IPS-NIHi7 (cell line): Measurements from ENCODE around the gene RALY.

Source experiments
- DNase-seq: peaks from one replicate; pipeline ENCODE4 v3.0.0; 2012; ENCODE audit warnings: mixed read lengths; ENCODE audit errors: extremely low spot score

Gene RALY

DNA sequence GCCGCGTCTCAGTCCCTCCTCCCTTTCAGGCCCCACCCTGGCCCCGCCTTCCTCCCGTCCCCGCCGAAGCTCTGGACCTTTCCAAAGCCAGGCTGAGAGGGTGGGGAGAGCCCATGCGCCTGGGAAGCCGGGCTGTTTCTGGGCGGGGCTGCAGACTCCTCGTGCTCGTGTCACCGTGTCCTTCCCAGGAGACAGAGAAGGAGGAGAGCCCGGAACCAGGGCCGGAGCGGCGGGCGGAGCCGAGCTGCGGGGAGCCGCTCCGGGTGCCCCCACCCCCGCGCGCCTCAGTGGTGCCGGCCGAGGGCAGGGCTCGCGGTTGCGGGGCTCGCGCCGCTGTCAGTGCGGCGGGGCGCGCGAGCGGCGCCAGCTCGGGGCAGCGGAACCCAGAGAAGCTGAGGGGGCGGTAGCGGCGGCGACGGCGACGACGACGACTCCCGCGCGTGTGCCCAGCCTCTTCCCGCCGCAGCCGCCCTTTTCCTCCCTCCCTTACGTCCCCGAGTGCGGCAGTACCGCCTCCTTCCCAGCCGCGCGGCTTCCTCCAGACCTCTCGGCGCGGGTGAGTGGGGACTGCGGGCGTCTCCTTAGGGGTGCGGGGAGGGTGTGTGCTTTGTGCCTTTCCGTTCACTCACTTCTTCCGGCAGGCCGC, at the start of gene RALY:
Gene RALY (plus strand): TSS at position 336 of the 646 bp plus-strand sequence. CDS start 78,164 bp downstream, outside the sequence.
- no peak for DNase-seq

DNA sequence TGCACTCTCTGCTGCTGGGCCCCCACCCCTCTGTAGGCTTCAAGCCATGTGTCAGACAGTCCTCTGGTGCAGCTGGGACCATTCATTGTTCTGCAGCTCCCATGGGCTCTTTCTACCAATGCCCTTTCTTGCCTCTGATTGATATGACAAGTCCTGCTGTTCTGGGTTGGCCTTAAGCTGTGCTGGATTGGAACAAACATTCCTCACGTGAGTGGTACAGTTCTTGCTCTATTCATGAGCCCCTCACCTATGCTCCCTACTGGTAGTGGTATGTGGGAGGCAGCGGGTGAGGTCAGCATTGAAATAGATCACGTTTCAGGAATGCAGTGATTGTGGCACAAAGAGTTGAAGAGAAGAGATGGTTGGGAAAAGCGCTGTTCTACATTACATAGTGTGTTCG, 48.8 kb upstream of the RALY start:
- DNase-seq = no peak

DNA sequence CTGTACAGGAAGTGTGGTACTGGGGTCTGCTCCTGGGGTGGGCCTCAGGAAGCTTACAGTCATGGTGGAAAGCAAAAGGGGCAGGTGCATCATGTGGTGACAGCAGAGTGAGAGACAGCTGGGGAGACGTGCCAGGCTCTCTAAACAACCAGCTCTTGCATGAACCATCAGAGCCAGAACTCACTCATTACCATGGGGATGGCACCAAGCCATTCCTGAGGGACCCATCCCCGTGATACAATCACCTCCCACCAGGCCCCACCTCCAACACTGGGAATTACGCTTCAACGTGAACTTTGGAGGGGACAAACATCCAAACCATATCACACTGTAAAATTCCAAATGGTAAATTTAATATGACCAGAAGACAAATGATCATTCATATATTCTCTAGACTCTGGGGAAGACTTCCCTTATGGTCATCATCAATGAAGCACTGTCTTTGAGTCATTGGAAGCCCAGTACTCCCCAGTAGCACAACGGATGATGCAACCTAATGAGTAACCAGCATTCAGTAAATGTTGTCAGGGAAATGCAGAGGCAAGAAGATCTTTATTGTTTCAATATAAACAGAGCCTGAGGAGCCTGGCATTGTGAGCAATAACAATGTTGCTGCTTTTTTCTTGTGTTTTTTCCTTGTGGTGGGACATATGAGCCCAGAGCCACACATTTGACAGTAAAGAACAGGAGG, 48.2 kb upstream of the RALY start:
- no peak for DNase-seq

DNA sequence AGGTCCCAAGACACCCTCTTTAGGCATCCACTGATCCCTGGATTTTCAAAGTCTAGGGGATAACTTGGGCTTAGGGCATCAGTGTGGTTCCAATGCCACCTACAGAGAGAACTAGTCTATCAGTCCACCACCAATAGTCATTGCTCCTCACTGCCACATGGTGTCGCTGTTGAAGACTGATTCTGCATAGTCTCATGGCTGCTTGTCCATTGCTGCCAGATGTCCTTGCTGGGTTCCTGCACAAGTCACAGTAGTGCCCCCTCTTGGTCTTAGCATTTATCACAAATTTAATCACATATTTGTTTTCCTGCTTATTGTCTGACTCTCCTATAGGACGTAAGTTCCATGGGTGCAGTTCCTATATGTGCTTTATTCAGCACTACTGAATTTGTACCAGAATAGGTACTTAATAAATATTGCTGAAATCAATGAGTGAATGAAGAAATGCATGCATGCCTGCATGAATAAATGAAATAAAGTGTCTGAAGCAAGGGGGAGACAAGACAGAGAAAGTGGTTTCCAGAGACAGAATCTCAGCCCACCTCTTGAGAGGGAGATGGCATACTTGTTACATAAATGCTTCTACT, 45.9 kb upstream of the RALY start:
- DNase-seq = peak; percentile 96

DNA sequence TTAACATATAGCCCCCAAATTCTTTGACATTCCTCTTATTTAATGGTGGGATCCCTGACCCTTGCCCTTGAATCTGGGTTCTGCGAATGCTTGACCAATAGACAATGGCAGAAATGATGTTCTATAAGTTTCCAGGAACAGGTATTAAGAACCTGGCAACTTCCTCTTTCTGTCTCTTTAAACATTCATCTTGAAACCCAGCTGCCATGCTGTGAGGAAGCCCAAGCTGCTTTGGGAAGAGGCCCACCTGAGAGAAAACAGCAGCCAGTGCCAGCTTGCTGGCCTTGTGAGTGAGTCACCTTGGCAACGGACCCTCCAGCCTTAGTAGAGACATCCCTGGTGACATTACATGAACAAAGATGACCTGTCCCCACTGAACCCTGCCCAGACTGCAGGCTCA, 45.2 kb upstream of the RALY start:
- no peak for DNase-seq

DNA sequence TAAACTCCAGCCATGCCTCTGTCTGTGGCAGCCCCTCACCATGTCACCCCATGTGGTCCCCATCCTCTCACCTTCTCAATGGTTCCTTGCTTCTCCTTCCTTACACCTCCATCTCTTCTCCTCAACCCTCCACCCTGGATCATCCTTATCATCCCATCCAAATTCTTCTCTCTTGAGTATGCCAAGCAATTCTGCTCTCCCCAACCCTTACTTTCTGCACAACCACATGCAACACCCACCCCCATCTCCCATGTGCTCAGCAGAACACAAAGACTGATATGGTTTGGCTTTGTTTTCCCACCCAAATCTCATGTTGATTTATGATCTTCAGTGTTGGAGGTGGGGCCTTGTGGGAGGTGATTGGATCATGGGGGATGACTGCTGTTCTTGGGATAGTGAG, 42.5 kb upstream of the RALY start:
- DNase-seq = no peak

DNA sequence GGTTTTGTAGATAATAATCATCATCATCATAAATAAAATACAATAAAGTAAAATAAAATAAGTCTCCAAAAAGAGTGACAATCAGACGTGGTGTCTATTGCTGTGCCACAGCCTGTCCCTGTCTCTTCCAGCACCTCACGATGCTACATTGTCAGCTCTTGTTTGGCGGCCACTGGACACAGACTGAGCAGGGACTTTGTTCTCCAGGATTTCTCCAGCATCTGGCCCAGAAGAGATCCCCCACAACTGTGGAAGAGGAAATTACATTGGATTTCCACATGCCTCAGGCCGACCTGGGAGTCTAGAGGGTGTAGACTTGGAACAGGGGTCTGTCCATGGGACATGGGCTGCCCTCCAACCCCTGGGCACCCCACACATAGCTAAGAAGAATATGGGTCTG, 39.2 kb upstream of the RALY start:
- DNase-seq = no peak

DNA sequence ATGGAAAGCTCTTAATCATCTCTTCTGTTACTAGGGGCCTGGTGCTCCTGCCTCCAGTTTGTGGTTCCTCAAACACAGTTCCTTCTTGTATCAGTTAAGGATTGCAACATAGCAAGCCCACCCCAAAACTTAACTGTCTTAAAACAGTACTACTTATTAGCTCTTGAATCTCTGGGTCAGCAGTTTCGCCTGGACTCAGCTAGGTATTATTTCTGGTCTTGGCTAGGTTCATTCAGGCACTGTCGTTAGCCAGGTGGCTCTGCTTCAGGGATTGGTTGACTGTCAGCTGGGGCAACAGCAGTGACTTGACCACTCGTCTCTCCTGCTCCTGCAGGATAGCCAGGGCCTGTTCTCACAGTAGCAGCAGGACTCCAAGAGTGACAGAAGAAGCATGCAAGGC, 30.0 kb upstream of the RALY start:
- DNase-seq = no peak

DNA sequence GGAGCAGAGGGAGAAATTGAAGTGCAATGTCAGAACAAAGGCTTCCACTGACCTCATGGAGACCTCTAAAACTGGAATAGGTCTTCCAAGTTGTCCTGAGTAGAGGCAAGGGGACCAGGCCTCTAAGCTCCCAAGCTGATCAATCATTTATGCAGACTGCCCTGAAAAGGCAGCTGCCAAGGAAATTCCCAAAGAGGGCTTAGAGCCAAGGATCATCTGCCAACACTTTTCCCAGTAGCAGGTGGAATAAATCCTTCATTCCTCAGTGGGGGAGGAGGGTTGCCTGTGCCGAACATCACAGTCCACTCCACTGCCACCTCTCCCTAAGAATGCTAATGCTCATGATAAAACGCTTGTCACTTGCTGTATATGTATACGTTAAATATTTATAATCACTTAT, 29.3 kb upstream of the RALY start:
- no peak for DNase-seq

DNA sequence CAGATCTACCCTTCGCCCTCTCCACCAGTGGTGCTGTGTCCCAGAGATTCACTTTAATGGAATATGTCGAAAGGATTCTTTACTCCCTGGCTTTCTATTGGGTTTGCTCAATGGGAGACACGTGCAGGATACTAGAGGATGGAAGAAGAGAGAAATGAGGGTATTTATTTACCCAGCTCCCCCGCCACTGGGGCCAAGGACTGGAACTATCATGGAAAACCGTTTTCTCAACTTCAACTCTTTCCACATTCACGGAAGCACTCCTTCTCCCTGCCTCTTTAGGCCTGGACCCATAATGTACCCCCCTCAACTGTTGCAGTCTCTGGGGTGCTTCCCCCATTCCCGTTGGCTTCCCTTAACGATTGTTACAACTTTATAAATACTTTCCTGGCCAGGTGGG, 26.6 kb upstream of the RALY start:
- DNase-seq = no peak

DNA sequence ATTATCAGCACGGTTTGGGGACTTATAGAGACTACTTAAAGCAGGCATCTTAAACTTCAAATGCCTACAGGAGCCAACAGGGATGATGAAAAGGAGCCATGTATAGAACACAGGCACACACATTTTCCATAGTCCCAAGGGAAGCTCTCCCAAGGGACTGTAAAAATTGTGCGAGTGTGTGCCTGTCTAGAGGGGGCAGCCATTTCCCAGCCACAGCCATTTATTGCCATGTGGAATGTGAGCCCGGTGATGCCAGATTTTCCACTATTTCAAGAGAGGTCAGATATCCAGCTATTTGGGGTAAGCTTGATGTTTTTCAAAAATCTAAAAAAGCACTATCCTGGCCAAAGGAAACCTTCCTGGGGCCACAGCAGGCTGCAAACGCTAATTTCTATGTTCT, 24.1 kb upstream of the RALY start:
- no peak for DNase-seq

DNA sequence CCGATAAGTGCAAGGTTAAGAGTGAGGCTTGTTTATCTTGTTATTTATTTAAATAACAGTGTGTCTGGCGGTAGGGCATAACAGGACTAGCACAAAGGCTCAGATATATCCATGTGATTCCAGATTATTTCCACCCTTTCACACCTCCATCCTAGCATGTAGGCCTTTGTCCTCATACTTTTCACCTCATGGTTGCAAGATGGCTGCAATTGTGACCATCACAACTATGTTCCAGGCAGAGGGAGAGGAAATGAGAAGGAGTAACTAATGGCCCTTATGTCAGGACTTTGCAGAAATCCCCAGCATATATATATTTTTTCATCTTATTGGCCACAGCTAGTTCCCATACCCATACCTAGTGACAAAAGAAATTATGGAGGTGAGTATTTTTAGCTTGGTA, 23.5 kb upstream of the RALY start:
- DNase-seq = no peak

DNA sequence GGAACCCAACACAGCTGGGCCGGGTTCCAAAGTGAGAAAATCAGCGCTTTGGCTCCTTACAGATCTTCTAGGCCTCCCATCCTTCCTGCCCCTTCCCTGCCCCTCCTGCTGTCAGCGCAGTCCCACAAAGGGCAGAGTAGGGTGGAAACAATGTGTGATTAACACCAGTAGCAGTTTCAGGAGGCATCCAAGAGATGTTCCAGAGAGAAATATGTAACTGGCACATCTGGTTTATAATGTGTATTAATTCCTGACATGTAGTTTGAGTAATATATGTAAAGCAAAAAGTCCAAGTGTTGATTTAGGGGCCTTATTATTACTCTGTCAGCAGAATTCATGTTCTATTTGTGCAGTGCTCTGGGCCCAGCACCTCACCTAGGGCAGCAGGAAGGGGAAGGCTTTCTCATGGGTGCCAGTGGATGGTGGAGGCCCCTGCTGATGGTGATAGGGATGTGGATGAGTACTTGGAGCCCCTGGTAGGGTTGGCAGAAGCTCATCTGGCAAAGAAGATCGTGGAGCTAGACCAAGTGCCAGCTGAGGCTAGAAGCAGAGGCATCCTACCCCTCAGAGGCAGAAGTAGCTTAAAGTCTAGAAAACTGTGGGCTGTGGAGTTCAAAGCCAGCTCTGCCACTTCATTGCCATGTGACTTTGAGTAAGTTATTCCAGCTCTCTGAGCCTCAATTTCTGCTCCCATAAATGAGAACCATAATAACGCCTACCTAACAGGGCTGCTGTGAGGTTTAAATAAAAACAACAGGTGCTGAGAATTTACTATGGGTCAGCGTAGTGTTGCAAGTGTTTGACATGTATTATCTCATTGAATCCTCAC, 22.4 kb upstream of the RALY start:
- DNase-seq = no peak

DNA sequence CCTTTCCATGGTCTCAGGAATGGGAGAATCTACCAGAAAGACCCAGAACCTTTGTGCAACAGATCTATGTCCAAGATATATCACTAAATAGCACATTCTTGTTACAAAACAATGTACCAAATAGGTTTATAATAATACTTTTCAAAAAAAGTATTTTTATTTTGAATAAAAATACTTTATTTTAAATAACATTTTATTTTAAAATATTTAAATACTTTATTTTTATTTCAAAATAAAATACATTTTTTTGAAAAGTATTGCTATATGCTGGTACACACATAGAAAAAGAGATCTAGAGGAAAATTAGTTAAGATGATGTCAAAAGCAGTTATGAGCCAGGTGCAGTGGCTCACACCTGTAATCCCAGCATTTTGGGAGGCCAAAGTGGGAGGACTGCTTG, 16.8 kb upstream of the RALY start:
- DNase-seq = no peak

DNA sequence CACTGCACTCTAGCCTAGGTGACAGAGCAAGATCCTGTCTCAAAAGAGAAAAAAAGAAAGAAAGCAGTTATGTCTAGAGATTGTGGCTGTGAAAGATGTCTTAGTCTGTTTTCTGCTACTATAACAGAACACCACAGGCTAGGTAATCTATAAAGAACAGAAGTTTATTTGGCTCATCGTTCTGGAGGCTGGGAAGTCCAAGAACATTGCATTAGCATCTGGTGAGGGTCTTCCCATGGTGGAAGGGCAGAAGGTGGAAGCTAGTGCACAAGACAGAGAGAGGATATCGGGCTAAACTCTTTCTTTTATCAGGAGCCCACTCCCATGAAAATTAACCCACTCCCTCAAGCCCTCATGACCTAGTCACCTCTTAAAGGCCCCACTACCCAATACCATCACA, 16.2 kb upstream of the RALY start:
- DNase-seq = no peak

DNA sequence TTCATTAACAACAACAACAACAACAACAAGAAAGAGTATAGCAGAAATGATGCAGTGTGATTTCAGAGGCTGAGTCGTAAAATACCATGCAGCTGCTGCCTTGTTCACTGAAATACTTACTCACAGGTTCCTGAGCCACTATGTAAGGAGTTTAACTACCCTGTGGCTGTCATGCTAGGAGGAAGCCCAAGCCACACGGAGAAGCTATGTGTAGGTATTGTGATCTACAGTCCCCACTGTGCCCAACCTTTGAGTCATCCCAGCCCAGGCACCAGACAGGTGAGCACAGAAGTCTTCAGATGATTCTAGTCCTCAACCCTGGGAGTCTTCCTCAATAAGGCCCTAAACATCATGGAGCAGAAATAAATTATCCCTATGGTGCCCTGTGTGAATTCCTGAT, 14.6 kb upstream of the RALY start:
- DNase-seq = no peak

DNA sequence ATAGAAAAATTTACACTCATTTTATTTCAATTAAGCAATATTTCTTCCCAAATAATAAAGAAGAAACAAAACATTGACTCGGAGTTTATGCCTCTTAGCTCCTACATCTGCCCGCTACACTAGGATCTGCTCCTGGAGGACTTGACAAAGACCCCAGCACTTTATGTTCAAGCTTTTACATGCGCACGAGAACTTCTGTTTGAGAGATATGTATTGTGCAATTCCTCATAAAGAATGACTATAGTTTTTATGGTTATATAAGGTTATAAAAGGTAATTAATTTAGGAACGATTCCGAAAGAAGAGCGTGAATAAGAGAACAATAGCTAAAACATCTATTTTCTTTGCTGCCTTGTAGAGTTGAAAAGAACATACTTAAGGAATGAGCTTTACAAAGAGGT, 12.4 kb upstream of the RALY start:
- no peak for DNase-seq

DNA sequence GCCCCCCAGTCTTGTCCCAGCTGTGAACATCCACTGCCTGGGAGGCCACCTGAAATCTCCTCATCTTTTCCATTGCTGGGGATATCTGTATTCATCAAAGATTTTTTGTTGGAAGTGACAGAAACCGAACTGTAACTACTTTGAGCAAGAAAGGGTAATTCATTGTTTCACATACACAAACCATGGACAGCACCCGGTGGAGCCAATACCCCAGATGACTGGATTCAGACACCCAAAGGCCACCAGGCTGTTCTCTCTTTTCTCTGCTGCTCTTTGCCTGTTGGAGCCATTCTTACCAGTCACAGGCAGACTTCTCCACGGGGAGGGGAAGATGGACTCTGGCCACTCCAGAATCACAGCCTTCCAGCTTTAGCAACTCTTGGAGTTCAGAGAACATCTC, 11.7 kb upstream of the RALY start:
- DNase-seq = no peak

DNA sequence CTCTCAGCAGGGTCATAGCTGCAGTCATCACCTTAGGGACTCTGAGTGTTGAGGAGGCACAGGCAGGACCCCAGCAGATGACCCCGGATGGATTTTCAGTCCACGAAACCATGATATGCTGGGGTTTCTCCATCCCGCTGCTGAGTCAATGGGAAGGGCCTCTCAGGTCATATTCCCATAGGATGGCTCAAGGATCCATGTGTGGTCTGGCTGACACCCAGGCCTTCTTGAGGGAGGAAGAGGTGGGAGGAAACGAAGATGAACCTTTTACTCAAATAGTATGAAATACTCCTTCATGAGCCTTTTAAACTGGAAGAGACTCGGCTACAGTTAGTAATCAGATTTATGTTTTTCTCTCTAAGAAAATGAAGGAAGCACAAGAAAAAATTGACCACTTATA, 10.3 kb upstream of the RALY start:
- no peak for DNase-seq

DNA sequence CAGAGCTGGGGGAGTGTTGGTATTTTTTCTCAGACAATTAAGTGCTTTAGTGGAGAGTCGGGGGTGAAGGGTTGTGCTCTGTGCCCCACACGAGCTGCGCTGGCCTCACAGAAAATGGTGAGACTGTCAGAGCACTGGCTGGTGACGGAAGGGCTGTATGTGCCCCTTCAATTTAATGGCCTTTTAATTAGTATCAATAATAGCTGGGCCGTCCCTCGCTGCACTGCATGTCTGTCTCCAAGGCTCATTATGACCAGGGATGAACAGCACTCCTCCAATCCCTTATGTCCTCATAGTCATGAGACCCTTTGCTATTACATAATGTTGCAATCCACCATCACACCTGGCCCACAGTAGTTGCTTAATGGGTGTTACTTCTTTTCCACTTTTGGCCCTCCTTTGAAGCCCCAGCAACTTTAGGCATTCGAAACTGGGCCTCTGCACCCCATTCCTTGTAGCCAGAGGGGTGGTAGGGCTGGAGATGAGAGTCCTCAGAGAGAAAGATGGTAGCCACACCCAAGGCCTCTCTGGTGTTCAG, 9.5 kb upstream of the RALY start:
- no peak for DNase-seq

DNA sequence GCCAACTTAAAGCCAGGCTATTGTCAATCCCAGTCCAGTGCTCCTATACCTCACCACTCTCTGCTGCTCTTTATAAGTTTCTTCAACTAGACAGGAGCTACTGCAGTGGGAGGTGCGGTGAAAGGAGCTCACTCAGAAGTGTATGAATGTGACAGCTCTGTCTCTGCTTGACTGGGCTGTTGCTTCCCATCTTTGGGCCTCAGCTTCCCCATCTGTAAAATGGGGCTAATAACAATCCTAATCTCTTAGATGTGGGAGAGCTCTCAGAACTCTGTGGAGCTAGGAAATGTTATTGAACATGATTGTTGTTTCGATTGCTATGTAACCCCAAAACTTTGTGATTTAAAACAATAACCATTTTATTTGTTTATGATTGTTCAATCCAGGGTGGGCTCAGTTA, 8.4 kb upstream of the RALY start:
- DNase-seq = no peak

DNA sequence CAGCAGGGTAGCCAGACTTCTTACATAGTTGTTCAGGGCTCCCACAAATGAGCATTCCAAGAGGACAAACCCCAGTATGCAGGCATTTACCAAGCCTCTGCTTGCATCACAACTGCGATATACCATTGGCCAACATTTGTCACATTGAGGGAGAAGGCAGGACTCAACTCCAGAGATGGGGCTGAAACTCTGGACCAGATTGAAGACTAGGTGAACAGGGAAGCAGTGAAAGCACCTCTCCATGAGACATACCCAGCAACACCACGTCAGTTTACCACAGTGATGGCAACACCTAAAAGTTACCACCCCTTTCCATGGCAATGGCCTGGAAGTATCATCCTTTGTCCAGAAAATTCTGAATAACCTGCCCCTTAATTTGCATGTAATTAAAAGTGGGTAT, 7.9 kb upstream of the RALY start:
- no peak for DNase-seq
